Hepatocyte (in vitro differentiated cells): ENCODE measurements around the gene NUBPL.

ENCODE experiments used
- CTCF ChIP-seq: fragments of 200-600 bp; sonication (generic); IDR thresholded peaks from 2 replicates; pipeline ENCODE4 v1.5.1; 2016; ENCODE audit warnings: antibody characterized with exemption, mild to moderate bottlenecking; ENCODE audit not compliant: poor library complexity
- EZH2 ChIP-seq: fragments of 200-600 bp; sonication (generic); IDR thresholded peaks from 2 replicates; pipeline ENCODE4 v1.6.1; 2016; ENCODE audit warnings: antibody characterized with exemption, mild to moderate bottlenecking, borderline replicate concordance
- EZH2phosphoT487 ChIP-seq: fragments of 200-600 bp; sonication (generic); IDR thresholded peaks from one replicate; pipeline ENCODE4 v1.6.1; 2018; ENCODE audit warnings: antibody characterized with exemption, mild to moderate bottlenecking, low read depth, moderate library complexity; ENCODE audit not compliant: unreplicated experiment, severe bottlenecking

- TF ChIP-seq CTCF, result no peak
- TF ChIP-seq EZH2, result no peak
- no peak for TF ChIP-seq EZH2phosphoT487
Measured at GRCh38 chr14:31727797-31728196, 166.6 kb downstream of the NUBPL start.
